H1 (cell line): ENCODE data around the gene DTX4. TPM values are rescaled to one million over a fixed set of nuclear protein-coding genes. Genes with fewer than 3 reads are reported as not detected.

ENCODE experiments used
- CTCF ChIA-PET: fragments of 300-600 bp; sonication (Branson Sonifier 250); formaldehyde crosslinking; loops from one replicate; lab custom pipeline; 2021; ENCODE audit not compliant: partially characterized antibody; lab: Charles Lee
- POLR2A ChIA-PET: fragments of 300-600 bp; sonication (Branson Sonifier 250); formaldehyde crosslinking; loops from one replicate; lab custom pipeline; 2021; ENCODE audit warnings: inconsistent platforms; ENCODE audit not compliant: partially characterized antibody; lab: Charles Lee
- DNase-seq, 2 experiments: peaks; one replicate each; pipeline versions ENCODE4 v3.0.0 to v3.0.0-alpha.2; 2010 to 2022; ENCODE audit warnings: low spot score in 2 of 2, low read depth in 1 of 2, mixed read lengths in 1 of 2
- FAIRE-seq: peaks from 2 replicates; lab custom pipeline; 2011; peaks lifted over from hg19 to GRCh38; lab: Jason Lieb, UNC
- H2AFZ ChIP-seq: 2 replicates; pipeline ENCODE4 v1.8.1; 2012; ENCODE audit warnings: low read length, inconsistent platforms
- H2AK5ac ChIP-seq: 2 replicates; pipeline ENCODE4 v1.6.1; 2013; ENCODE audit warnings: low read depth, low read length
- H2BK120ac ChIP-seq: replicated peaks from 2 replicates; pipeline ENCODE3; 2013; ENCODE audit warnings: low read depth, low read length, inconsistent platforms
- H2BK12ac ChIP-seq: 2 replicates; pipeline ENCODE4 v1.6.1; 2013; ENCODE audit warnings: low read depth, low read length
- H2BK15ac ChIP-seq: 2 replicates; pipeline ENCODE4 v1.6.1; 2013; ENCODE audit warnings: low read length
- H2BK20ac ChIP-seq: 2 replicates; pipeline ENCODE4 v1.6.1; 2013; ENCODE audit warnings: low read length
- H2BK5ac ChIP-seq: 2 replicates; pipeline ENCODE4 v1.6.1; 2013; ENCODE audit warnings: low read depth, low read length
- H3K14ac ChIP-seq: 2 replicates; pipeline ENCODE4 v1.6.1; 2013; ENCODE audit warnings: inconsistent platforms; ENCODE audit not compliant: insufficient read length
- H3K18ac ChIP-seq: 2 replicates; pipeline ENCODE4 v1.6.1; 2013; ENCODE audit warnings: low read length; ENCODE audit errors: extremely low read depth
- H3K23ac ChIP-seq: 2 replicates; pipeline ENCODE4 v1.6.1; 2013; ENCODE audit warnings: inconsistent platforms; ENCODE audit not compliant: insufficient read length
- H3K23me2 ChIP-seq: 2 replicates; pipeline ENCODE4 v1.6.1; 2013; ENCODE audit warnings: low read depth, low read length
- H3K27ac ChIP-seq: 2 replicates; pipeline ENCODE4 v1.6.1; 2011; ENCODE audit warnings: low read depth, low read length, inconsistent platforms
- H3K27me3 ChIP-seq, 4 experiments: replicated peaks in 1 of 4; 1 replicate in 1 of 4; 2 replicates in 3 of 4; pipeline versions ENCODE4 v1.6.1 to v1.8.1; 2011 to 2013; ENCODE audit warnings: low read length in 3 of 4, mild to moderate bottlenecking in 3 of 4, inconsistent platforms in 2 of 4, mixed read lengths in 2 of 4, moderate library complexity in 1 of 4; ENCODE audit not compliant: control insufficient read depth in 3 of 4, insufficient read depth in 3 of 4; ENCODE audit errors: extremely low read depth in 1 of 4
- H3K36me3 ChIP-seq, 4 experiments: 2 replicates each; pipeline versions ENCODE4 v1.6.1 to v1.8.1; 2011 to 2013; ENCODE audit warnings: mild to moderate bottlenecking in 4 of 4, low read length in 3 of 4, moderate library complexity in 2 of 4, control low read depth in 1 of 4, inconsistent platforms in 1 of 4; ENCODE audit not compliant: insufficient read depth in 4 of 4, control insufficient read depth in 2 of 4
- H3K4ac ChIP-seq: replicated peaks from 2 replicates; pipeline ENCODE3; 2013; ENCODE audit warnings: low read length, low read depth, mixed read lengths, inconsistent platforms; ENCODE audit not compliant: insufficient read length
- H3K4me1 ChIP-seq, 4 experiments: replicated peaks in 1 of 4; 1 replicate in 1 of 4; 2 replicates in 3 of 4; pipeline versions ENCODE4 v1.6.1 to v1.8.1; 2011 to 2013; ENCODE audit warnings: low read length in 3 of 4, inconsistent platforms in 2 of 4, mixed read lengths in 1 of 4; ENCODE audit not compliant: insufficient read depth in 4 of 4, control insufficient read depth in 3 of 4
- H3K4me2 ChIP-seq, 2 experiments: 2 replicates each; pipeline versions ENCODE4 v1.6.1 to v1.8.1; 2011 to 2013; ENCODE audit warnings: low read depth in 2 of 2, low read length in 2 of 2, control low read depth in 1 of 2, inconsistent platforms in 1 of 2, mild to moderate bottlenecking in 1 of 2; ENCODE audit not compliant: insufficient read depth in 1 of 2
- H3K4me3 ChIP-seq, 4 experiments: fragments of 200-600, 300-600 bp in 1 of 4; sonication (generic), shearing (Covaris generic), sonication (Bioruptor Twin) in 1 of 4; 2 replicates each; pipeline versions ENCODE4 v1.5.1 to v1.8.1; 2011 to 2016; ENCODE audit warnings: low read length in 4 of 4, low read depth in 3 of 4, control low read depth in 2 of 4, inconsistent platforms in 2 of 4, mild to moderate bottlenecking in 2 of 4, mixed read lengths in 1 of 4, moderate library complexity in 1 of 4; ENCODE audit not compliant: insufficient read depth in 2 of 4; ENCODE audit errors: extremely low read depth in 1 of 4
- H3K56ac ChIP-seq: replicated peaks from 2 replicates; pipeline ENCODE3; 2013; ENCODE audit warnings: low read depth, mild to moderate bottlenecking, mixed read lengths, low read length, inconsistent platforms; ENCODE audit not compliant: insufficient read length
- H3K79me1 ChIP-seq: 2 replicates; pipeline ENCODE4 v1.6.1; 2013; ENCODE audit warnings: low read depth, low read length, control low read depth
- H3K79me2 ChIP-seq, 2 experiments: 2 replicates each; pipeline versions ENCODE4 v1.6.1 to v1.8.1; 2012 to 2013; ENCODE audit warnings: low read length in 2 of 2, mild to moderate bottlenecking in 2 of 2, inconsistent platforms in 1 of 2; ENCODE audit not compliant: insufficient read depth in 2 of 2, control insufficient read depth in 1 of 2
- H3K9ac ChIP-seq, 4 experiments: replicated peaks in 1 of 4; 1 replicate in 1 of 4; 2 replicates in 3 of 4; pipeline versions ENCODE4 v1.6.1 to v1.8.1; 2011 to 2013; ENCODE audit warnings: low read depth in 3 of 4, low read length in 3 of 4, control low read depth in 2 of 4, mild to moderate bottlenecking in 2 of 4, moderate library complexity in 2 of 4, inconsistent platforms in 1 of 4; ENCODE audit errors: extremely low read depth in 1 of 4
- H3K9me3 ChIP-seq, 2 experiments: 2 replicates each; pipeline versions ENCODE4 v1.6.1 to v1.8.1; 2012 to 2013; ENCODE audit warnings: mild to moderate bottlenecking in 2 of 2, moderate library complexity in 2 of 2, control low read depth in 1 of 2, inconsistent platforms in 1 of 2, low read depth in 1 of 2, low read length in 1 of 2, mixed read lengths in 1 of 2; ENCODE audit not compliant: insufficient read depth in 2 of 2
- H4K20me1 ChIP-seq, 2 experiments: replicated peaks in 1 of 2; 2 replicates each; pipeline versions ENCODE3 to v1.8.1; 2011 to 2013; ENCODE audit warnings: inconsistent platforms in 2 of 2, low read length in 2 of 2, mild to moderate bottlenecking in 1 of 2; ENCODE audit not compliant: insufficient read depth in 2 of 2, control insufficient read depth in 1 of 2
- H4K5ac ChIP-seq: 2 replicates; pipeline ENCODE4 v1.6.1; 2013; ENCODE audit warnings: low read length, low read depth, mixed read lengths, inconsistent platforms; ENCODE audit not compliant: insufficient read length
- H4K8ac ChIP-seq: 2 replicates; pipeline ENCODE4 v1.8.0; 2013; ENCODE audit warnings: mild to moderate bottlenecking, moderate library complexity, low read length, inconsistent platforms; ENCODE audit not compliant: insufficient read depth; ENCODE audit errors: extremely low read depth
- H4K91ac ChIP-seq: replicated peaks from 2 replicates; pipeline ENCODE3; 2013; ENCODE audit warnings: low read length, mixed read lengths, inconsistent platforms; ENCODE audit not compliant: insufficient read length
- FOSL1 ChIP-seq: IDR thresholded peaks from 2 replicates; pipeline ENCODE4 v1.6.1; 2011; ENCODE audit warnings: mild to moderate bottlenecking, low read depth, low read length, moderate library complexity; ENCODE audit not compliant: insufficient read depth
- GTF2F1 ChIP-seq: IDR thresholded peaks from 2 replicates; pipeline ENCODE4 v1.6.1; 2012; ENCODE audit warnings: low read depth, low read length, improper control_type of control experiment, borderline replicate concordance
- JUND ChIP-seq: IDR thresholded peaks from 2 replicates; pipeline ENCODE4 v1.6.1; 2011; ENCODE audit warnings: mild to moderate bottlenecking, improper control_type of control experiment, low read length
- RAD21 ChIP-seq, 2 experiments: IDR thresholded peaks in 1 of 2; conservative IDR thresholded peaks in 1 of 2; 2 replicates each; pipeline ENCODE4 v1.6.1; 2011; ENCODE audit warnings: low read depth in 2 of 2, low read length in 2 of 2, improper control_type of control experiment in 1 of 2, inconsistent platforms in 1 of 2, mild to moderate bottlenecking in 1 of 2, moderate library complexity in 1 of 2
- TBP ChIP-seq: IDR thresholded peaks from 2 replicates; pipeline ENCODE4 v1.6.1; 2011; ENCODE audit warnings: low read depth, low read length, improper control_type of control experiment
- WGBS, 2 experiments: shearing (Covaris generic) in 1 of 2; methylation state at CpG; one replicate each; pipeline versions ENCODE4 v1.1.6 to v1.1.7; 2013 to 2015; ENCODE audit warnings: low lambda C conversion rate in 2 of 2, mixed read lengths in 2 of 2, inconsistent platforms in 1 of 2, low coverage in 1 of 2, missing lambda C conversion rate in 1 of 2; ENCODE audit not compliant: insufficient replicate concordance in 2 of 2, insufficient coverage in 1 of 2, insufficient read length in 1 of 2; ENCODE audit errors: extremely low coverage in 1 of 2, missing lambda C conversion rate in 1 of 2; 5-methylcytosine and 5-hydroxymethylcytosine counted together
- polyA plus RNA-seq, 7 experiments: library from polyadenylated mRNA; depleted of rRNA in 3 of 7; stranded (reverse) in 5 of 7; unstranded in 2 of 7; fragments of >200 nt in 5 of 7; fragments of 200-250 nt in 2 of 7; gene quantifications; 1 replicate in 5 of 7; 2 replicates in 1 of 7; 4 replicates in 1 of 7; pipeline versions ENCODE4 v1.2.1 to v1.2.3, GENCODE V29; 2011 to 2013; ENCODE audit warnings: missing spikeins in 2 of 7, mixed read lengths in 2 of 7
- total RNA-seq: library from RNA; stranded (reverse); fragmentation: NEBNext Ultra II Directional; extraction: Animal tissue kit (Norgen Biotek cat#: 25700); gene quantifications from 2 replicates; pipeline ENCODE4 v1.2.1, GENCODE V29; 2021
- TF ChIP-seq, protein P1 (sequence below): IDR thresholded peaks from 2 replicates; pipeline ENCODE4 v1.6.1; 2012; ENCODE audit warnings: inconsistent platforms
- TF ChIP-seq, protein P2 (sequence below): IDR thresholded peaks from 2 replicates; pipeline ENCODE4 v1.6.1; 2011; ENCODE audit warnings: low read depth, mild to moderate bottlenecking, low read length; ENCODE audit not compliant: insufficient read depth

DTX4 gene
- total and polyA plus RNA-seq, 2 of the 8 experiments (the other 6 are each of a cell fraction or from before 2014, with no cell fraction given), result 5.1 to 18.8 TPM

DNA sequence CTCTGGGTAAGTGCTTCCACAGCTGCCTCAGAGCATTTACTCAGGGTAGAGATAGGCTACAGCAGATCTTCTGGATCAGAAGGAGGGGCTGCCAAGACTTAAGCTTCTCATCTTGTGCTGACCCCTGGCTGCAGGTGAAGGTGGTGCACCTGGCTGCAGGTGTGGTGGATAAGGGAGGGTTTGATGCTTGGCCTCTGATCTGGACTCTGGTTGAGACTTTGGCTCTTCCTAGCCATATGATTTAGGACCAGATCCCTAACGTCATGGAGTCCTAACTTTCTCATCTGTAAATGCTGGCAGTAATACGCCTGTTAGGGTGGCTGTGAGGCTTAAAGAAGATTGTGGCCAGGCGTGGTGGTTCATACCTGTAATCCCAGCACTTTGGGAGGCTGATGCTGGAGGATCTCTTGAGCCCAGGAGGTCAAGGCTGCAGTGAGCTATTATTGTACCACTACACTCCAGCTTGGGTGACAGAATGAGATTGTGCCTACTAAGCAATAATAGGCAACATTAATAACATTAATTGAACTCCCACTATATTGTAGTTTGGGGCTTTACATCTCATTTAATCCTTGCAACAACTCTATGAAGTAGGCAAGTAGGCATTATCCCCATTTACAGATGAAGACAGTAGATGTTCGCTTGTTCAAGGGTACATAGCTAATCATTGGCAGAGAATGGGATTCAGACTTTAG lies 10.7 kb downstream of the DTX4 start:
- no peak overlapping the region for H3K4me3 ChIP-seq
- H3K27me3 ChIP-seq, result no peaks in the 10 kb centered on the region
- no peak overlapping the region for H2BK15ac ChIP-seq
- H3K4me2 ChIP-seq, result no peak overlapping the region
- no peaks in the 10 kb centered on the region for H3K9me3 ChIP-seq
- H3K14ac ChIP-seq, result no peak overlapping the region
- H3K56ac ChIP-seq, result no peak overlapping the region
- no peak overlapping the region for H2AFZ ChIP-seq
- CTCF ChIA-PET, result interaction anchor here (0.5 to 9.5 kb wide), 21 partner anchors 10 to 1252 kb away, joined by 3 to 201 read pairs (median 4); partner anchors contain the start of gene DTX4
- H4K20me1 ChIP-seq, result peaks cover 2 to 3% of the 10 kb centered on the region in 2 experiments
- no peak overlapping the region for H2BK120ac ChIP-seq
- H4K8ac ChIP-seq, result no peak overlapping the region; the same call in 1 of the 2 replicates
- no peak overlapping the region for H3K4ac ChIP-seq
- FAIRE-seq, result peak; percentile 87
- POLR2A ChIA-PET, result interaction anchor here (9.4 kb wide), 1 partner anchor 9 kb away, joined by 79 read pairs; the partner anchor contains the start of gene DTX4
- H3K79me2 ChIP-seq, result 0 out of 4 replicates have a peak, but pooled peaks cover 0 to 8% of the 10 kb centered on the region in 2 experiments
- H4K91ac ChIP-seq, result no peak overlapping the region
- no peak overlapping the region for H2BK12ac ChIP-seq
- peak in 1 of 2 experiments; percentile 79 for DNase-seq
- no peak overlapping the region for H2AK5ac ChIP-seq
- 85% methylated on average over 4 of the region's 4 CpGs; no CpG with 5 or more reads in 1 of the 2 experiments for WGBS, 2 experiments
- H3K36me3 ChIP-seq, result peaks cover 0 to 11% (median 3%) of the 10 kb centered on the region in 4 experiments; a peak in 4 of 8 replicates
- H3K18ac ChIP-seq, result no peak overlapping the region
- no peak overlapping the region for H2BK5ac ChIP-seq
- H3K79me1 ChIP-seq, result peaks cover 6% of the 10 kb centered on the region; the same call in 1 of the 2 replicates
- H2BK20ac ChIP-seq, result no peak overlapping the region
- no peak overlapping the region for H3K23ac ChIP-seq
- peaks cover 0 to 8% (median 3%) of the 10 kb centered on the region in 4 experiments; a peak in 3 of 7 replicates for H3K4me1 ChIP-seq
- H3K23me2 ChIP-seq, result no peaks in the 10 kb centered on the region
- H3K9ac ChIP-seq, result no peak overlapping the region
- H4K5ac ChIP-seq, result no peak overlapping the region
- no peak overlapping the region for H3K27ac ChIP-seq
- TF ChIP-seq, protein P1, sequence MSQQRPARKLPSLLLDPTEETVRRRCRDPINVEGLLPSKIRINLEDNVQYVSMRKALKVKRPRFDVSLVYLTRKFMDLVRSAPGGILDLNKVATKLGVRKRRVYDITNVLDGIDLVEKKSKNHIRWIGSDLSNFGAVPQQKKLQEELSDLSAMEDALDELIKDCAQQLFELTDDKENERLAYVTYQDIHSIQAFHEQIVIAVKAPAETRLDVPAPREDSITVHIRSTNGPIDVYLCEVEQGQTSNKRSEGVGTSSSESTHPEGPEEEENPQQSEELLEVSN, result no peak
- TF ChIP-seq GTF2F1, result no peak
- peak; percentile 29; the same call in 1 of the 2 replicates for TF ChIP-seq TBP
- TF ChIP-seq, protein P2, sequence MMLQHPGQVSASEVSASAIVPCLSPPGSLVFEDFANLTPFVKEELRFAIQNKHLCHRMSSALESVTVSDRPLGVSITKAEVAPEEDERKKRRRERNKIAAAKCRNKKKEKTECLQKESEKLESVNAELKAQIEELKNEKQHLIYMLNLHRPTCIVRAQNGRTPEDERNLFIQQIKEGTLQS, result no peak
- no peak for TF ChIP-seq FOSL1
- peak; percentile 65 to 73 for TF ChIP-seq RAD21 (IDR thresholded peaks at IDR 0.05 in 1 of 2, conservative IDR thresholded peaks at IDR 0.05 in 1 of 2; ENCODE audit: low read depth in 2 of 2, low read length in 2 of 2)
- no peak for TF ChIP-seq JUND
